Pons (tissue), 1 donor: ENCODE results near the gene SPATS2.

ENCODE experiments used
- DNase-seq: peaks from one replicate; pipeline ENCODE4 v3.0.0-alpha.2; 2016; ENCODE audit warnings: low spot score

SPATS2 gene

GRCh38 chr12:49335955-49336644 is 31.2 kb upstream of the SPATS2 start:
- DNase-seq: no peak

- DNase-seq: peak; percentile 51
Measured at GRCh38 chr12:49336645-49337584, 30.3 kb upstream of the SPATS2 start, which contains the start of gene C1QL4. Gene C1QL4 (minus strand): TSS chr12:49337188. CDS start chr12:49336477, 711 bp downstream.

- no peak for DNase-seq
Measured at GRCh38 chr12:49338830-49339463, 28.3 kb upstream of the SPATS2 start.

DNA sequence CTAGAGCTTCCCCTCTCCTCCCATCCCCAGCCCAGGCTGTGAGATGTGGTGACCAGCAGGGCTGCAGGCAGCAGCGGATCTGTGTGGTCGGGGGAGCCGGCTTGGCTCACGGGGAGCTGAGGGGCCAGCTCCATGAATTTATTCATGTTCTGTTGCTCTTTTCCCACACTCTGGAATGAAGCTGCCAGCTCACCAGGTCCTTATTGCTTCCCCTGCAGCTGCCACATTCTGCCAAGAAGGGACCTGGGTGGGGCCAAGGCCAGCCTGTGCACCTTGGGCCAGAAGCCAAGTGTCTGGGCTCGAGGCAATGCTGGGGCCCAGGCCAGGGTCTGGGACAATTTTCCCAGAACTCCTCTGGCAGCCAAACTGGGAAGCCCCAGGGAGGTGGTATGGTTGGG is 27.8 kb upstream of the SPATS2 start:
- no peak for DNase-seq

DNA sequence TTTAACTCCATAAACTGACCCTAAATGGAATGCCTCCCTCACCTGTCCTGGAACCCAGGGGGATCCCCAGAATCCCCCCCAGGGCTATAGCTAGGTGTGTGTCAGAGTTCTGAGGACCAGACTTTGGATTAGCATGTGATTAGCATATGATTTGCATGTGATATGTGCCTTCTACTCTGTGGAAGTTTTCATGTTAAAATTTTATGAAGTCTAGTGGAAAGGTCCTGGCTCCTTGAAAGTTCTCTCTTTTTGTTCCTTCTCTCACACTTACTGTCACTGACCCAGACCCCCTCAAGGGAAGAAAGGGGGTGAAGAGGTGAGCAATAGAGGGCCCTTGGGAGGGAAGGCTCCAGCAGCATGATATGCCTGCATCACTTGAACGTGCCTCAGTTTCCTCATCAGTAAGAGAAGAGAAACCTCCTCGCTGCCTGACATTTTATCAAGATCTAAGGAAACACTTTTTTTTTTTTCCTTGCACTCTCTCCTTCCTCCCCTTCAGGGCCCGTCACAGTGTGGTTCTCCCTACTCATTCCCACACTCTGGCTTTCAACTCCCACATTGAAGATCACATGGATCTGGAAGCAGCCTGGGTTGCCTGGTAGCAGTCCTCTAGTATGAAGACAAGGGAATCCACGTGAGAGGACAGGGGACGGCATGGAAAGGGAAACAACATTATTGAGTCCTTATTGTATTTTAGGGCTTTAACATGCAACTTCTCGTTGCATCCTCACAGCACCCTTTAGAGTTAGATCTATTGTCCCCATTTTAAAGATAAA is 27.0 kb upstream of the SPATS2 start:
- no peak for DNase-seq

DNA sequence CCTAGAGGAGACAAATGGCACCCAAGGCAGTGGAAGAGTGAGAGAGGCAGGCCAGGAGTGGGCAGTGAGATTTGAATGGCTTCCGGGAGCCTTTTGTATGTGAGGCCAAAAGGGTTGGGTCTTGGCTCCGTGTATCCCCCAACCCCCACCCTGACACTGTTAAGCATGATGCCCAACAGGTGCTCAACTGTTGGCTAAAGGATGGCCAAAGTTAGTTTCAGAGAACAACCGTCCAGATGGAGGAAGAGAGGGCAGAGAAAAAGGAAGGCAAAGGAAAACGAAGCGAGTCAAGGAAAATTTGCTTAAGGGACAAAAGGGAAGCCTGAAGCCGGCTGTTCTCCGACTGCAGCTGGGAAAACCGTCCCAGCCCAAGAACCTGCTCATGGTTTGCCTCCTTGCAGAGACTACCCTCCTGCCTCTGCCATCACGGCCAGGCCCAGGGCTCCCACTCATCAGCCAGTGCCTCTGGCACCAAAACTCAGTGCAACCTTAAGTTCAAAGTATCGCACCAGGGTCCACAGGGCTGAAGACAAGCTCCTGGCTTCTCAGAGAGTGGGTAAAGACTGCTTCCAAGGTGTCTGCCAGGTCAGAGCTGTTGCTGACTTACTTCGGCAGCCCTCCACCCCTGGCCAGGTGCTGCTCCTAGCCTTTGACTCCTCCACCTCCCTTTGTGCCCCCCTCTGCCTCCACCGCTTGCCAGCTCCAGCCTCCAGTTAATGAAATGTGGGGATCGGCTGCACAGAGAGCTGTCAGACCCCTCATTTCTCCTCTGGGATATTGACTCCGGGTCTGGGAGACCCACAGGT is 26.1 kb upstream of the SPATS2 start:
- DNase-seq: no peak

- DNase-seq: no peak
Measured at GRCh38 chr12:49341777-49342065, 25.5 kb upstream of the SPATS2 start.

- DNase-seq: peak; percentile 56
Measured at GRCh38 chr12:49342066-49342913, 25.0 kb upstream of the SPATS2 start.

GRCh38 chr12:49342914-49343731 is 24.1 kb upstream of the SPATS2 start:
- no peak for DNase-seq

- DNase-seq: no peak
Measured at GRCh38 chr12:49344486-49345050, 22.7 kb upstream of the SPATS2 start.

GRCh38 chr12:49345051-49345824 is 22.0 kb upstream of the SPATS2 start:
- no peak for DNase-seq

DNA sequence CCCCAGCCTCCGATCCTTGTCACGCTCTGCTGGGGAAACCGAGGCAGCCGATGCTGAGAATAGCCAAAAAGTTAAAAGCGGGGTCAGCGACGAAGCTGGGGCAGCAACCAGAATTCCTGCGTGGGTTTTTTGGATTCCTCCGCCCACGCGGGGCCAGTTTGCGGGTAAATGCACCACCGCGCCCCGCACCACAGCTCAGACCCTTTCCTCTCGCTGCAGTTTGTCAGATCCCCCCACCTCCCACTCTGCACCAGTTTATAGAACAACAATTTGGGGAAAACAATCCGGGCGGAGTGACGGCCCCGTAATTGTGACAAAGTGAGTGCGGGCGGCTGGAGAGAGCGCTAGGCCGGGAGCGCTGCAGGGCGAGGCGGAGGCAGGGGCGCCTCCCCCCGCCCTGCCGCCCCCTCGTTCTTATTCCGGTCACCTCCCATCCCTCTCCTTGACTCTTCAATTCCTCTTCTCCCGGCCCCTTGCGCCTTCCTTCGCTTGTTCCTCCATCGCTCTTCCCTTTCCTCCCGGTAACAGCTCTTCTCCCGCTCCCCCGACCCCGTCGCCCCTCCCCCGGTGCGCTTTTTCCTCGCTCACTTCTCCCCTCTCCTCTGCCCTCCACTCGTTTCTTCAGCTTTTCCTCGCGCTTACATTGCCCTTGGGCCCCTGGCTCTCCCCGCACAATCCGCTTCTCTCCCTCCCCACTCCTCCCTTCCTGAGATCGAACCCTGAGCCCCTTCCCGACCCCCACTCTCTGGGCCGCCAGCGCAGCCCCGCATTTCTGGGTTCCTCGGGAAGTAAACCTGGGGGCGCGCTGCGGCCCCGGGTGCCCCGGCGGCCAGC is 21.2 kb upstream of the SPATS2 start:
- DNase-seq: no peak

GRCh38 chr12:49346659-49347310 is 20.5 kb upstream of the SPATS2 start, which contains the start of gene DNAJC22:
Gene DNAJC22 (plus strand): TSS chr12:49346888. CDS start chr12:49348873, 1,985 bp downstream.
- no peak for DNase-seq

DNA sequence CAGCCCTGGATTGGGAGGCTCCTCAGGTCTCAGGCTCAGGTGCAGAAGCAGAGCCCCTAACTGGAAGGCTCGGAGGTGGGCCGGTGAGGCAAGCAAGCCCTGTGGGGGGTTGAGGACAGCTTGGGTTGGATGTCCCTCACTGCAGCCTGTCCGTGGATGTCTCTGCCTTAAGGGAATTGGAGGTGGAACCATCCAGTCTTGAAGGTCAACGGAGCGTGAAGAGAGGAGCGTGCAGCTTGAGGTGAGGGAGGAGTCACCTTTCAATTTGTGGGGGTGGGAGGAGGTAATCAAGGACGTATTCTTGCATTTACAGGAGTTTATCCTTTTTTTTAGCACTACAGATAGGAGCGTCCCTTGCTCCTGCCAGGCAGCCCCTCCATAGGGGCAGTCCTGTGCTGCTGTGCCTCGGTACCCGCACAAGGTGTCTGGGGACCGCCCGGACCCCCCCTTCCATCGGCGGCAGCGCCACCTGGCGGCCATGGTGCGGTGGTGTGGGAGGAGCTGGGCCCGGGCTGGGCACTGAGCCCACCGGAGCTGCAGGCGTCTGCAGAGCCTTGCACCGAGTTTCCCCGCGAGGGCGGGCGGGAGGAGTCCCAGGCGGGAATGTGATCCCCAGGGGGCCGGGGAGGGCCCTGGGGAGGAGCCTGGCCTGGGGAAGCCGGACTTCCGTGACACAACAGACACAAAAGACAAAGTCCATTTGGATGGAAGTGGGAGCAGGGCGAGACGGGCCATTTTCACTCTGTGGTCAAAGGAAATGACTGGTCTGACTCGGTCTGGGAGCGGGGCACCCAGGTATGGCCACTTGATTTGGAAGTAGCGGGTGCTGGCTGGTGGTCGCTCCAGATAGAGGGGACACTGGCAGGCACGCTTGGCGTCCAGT is 19.7 kb upstream of the SPATS2 start:
- DNase-seq: peak; percentile 93

DNA sequence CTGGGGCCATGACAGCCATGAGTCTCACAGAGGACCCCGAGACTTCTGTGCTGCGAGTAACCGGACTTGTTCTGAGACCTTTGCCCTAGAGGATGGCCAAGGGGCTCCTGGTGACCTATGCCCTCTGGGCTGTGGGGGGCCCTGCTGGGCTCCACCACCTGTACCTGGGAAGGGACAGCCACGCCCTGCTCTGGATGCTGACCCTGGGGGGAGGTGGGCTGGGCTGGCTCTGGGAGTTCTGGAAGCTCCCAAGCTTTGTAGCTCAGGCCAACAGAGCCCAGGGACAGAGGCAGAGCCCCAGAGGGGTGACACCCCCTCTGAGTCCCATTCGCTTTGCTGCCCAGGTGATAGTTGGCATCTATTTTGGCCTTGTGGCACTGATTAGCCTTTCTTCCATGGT is 18.5 kb upstream of the SPATS2 start:
- DNase-seq: no peak

DNA sequence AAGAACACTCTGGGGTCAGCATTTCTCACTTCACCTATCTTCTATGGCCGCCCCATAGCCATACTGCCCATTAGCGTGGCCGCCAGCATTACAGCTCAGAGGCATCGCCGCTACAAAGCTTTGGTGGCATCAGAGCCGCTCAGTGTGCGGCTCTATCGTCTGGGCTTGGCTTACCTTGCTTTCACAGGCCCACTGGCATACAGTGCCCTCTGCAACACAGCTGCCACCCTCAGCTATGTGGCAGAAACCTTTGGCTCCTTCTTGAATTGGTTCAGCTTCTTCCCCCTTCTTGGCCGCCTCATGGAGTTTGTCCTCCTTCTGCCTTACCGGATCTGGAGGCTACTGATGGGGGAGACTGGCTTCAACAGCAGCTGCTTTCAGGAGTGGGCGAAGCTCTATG is 18.0 kb upstream of the SPATS2 start:
- DNase-seq: no peak
